Sigmoid colon (tissue), 4 donors: ENCODE results near the gene CLHC1.

Experiments used
- CTCF ChIP-seq, 4 experiments: fragments of 450-650 bp in 3 of 4; fragments of 200-600 bp in 1 of 4; IDR thresholded peaks; one replicate each; pipeline ENCODE4 v1.5.1; 2016 to 2019; ENCODE audit warnings: antibody characterized with exemption in 4 of 4, mild to moderate bottlenecking in 3 of 4, moderate library complexity in 2 of 4
- POLR2A ChIP-seq, 2 donors: fragments of 450-650 bp; IDR thresholded peaks; one replicate each; pipeline ENCODE4 v1.6.1; 2016; ENCODE audit warnings: antibody characterized with exemption in 2 of 2, mild to moderate bottlenecking in 2 of 2, moderate library complexity in 2 of 2
- POLR2AphosphoS5 ChIP-seq, 4 donors: sonication (generic); formaldehyde crosslinking; IDR thresholded peaks; one replicate each; pipeline ENCODE4 v1.6.1; 2017; ENCODE audit warnings: antibody characterized with exemption in 4 of 4

- peak; percentile 15 to 55 (median 40) for TF ChIP-seq POLR2AphosphoS5 (IDR thresholded peaks at IDR 0.05)
- no peak for TF ChIP-seq POLR2A (IDR thresholded peaks at IDR 0.05)
- TF ChIP-seq CTCF (IDR thresholded peaks at IDR 0.05): no peak
These were observed 98.4 kb downstream of the CLHC1 start for GRCh38 chr2:55133467-55134315.
